ENCODE results near the gene LCN12.

The LCN12 gene

GRCh38 chr9:136974817-136975535, 22.9 kb downstream of the LCN12 start:
- no peak for DNase-seq

DNA sequence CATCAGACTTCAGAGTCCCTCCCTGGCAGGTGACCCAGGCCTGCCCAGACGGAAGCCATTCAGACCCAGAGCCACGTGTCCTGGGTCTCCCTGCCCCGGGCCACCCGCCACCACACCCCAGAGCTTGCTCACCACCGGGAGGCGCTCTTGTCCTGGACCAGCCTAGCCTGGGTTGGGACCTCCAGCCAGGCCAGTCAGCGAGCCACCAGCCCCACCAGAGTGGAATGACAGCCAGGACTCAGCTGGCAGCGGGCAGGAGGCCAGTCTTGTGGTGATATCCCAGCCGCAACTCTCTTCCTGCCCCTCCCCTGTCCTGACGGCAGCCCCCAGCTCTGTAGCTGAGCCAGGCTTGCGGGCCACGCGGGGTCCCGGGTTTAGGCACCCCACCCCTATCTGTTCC, 23.6 kb downstream of the LCN12 start:
- no peak for DNase-seq

DNA sequence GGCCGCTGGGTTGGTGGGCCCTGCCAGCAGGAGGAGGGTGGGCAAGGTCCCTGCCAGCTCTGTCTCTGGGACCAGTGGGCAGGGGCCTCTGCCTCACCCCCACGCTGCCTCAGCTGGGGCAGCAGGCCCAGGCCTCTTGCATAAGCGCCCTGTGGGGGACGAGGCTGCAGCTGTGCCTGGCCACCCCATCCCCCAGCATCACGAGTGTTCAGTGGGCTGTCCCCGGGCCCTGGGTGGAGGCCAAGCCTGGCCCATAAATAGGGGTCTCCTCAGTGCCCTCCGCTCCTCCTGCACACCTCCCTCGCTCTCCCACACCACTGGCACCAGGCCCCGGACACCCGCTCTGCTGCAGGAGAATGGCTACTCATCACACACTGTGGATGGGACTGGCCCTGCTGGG, 25.1 kb downstream of the LCN12 start, which contains the start of gene PTGDS:
Gene PTGDS, plus strand, starts transcription at position 282 of the 400 bp plus-strand sequence. Its CDS starts 75 bp downstream, at position 357.
- DNase-seq: no peak

- no peak for DNase-seq
These were observed 25.6 kb downstream of the LCN12 start for GRCh38 chr9:136977649-136978072.

GRCh38 chr9:136978073-136978864, 26.2 kb downstream of the LCN12 start:
- peak; percentile 40 for DNase-seq

- no peak for DNase-seq
These were observed 26.9 kb downstream of the LCN12 start for GRCh38 chr9:136978865-136979544.

GRCh38 chr9:136979769-136980587, 27.9 kb downstream of the LCN12 start:
- DNase-seq: no peak

- DNase-seq: no peak
These were observed 28.8 kb downstream of the LCN12 start for GRCh38 chr9:136980669-136981478.

GRCh38 chr9:136981588-136982231, 29.6 kb downstream of the LCN12 start:
- DNase-seq: no peak

DNA sequence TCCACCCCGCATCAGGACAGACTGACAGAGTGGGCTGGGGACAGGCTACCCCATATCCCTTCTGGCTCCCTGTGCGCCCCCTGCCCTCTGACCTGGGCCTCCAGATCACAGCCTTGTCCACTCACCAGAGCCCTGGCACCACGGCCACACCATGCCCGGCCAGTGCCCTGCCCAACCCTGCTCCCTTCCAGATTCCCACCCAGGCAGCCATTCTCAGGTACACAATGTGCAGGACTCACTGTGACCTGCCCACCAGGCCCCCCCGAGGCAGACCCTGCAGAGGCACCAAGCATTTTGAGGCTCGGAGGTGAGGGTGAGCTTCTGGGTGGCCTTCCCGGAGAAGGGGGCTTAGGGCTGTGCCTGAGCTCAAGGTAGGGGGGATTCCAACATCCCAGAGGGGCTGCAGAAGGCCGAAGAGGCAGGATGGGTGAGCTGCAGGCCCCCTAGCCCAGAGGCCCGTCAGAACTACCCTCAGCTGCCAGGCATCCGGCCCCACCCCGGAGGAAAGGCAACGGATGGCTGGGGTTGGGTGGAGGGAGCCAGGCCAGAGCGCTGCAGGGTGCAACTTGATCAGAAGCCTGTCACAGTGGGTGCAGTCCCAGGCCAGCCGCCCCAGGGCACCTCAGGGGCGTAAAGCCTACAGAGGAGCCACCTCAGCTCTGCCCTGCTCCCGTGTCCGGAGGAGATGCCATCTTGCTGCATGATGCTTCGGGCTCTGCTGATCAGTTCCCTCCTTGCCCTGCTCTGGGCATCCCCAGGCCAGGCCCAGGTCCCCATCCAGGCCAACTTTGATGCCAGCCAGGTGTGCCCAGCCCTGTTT, 30.4 kb downstream of the LCN12 start, which contains the start of gene LCNL1:
Gene LCNL1, plus strand, starts transcription at position 762 of the 820 bp plus-strand sequence. CDS start 594 bp downstream, outside the sequence.
- DNase-seq: no peak

DNA sequence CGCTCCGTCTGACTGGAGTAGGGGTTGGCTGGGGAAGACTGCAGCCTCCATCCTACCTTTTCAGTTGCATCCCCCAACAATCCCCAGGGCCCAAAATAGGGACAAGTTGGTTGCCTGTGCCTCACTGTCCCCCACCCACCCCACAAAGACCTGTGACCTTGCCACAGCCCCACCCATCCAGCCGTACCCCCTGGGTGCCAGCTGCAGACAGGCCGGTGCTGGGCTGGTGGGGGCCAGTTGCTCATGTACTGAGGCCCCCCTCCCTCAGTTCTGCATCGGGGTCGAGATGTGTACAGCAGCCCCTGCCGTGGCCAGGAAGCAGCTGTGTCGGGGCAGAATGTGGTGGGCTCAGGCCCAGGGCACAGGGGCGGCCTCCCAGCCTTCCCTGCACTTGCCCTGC, 31.1 kb downstream of the LCN12 start:
- DNase-seq: no peak

- DNase-seq: no peak
These were observed 31.7 kb downstream of the LCN12 start for GRCh38 chr9:136983656-136984314.

DNA sequence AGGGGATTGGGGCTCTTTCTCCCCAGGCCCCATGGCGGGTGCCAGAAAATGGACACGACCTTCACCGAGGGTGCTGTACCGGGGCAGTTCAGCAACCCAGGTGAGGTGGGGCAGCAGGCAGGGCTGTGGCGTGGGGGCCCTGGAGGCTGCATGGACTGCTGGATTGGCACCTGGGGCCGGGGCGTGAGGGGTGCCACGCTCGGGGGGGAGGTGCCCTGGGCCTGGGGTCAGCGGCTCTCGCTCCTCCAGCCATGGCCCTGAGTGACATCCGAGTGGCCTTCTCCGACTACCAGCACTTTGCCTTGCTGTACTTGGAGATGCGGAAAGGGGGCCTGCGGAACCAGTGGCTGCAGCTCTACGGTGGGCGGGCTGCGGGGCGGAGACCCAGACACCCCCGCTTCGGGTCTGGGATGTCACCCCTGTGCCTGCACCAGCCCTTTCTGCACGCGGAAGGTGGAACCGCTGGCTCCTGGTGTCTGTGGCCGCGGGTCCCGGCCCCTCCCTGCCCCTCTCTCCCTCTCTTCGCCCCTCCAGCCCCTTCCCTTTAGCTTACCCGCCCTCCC, 32.5 kb downstream of the LCN12 start:
- DNase-seq: no peak

GRCh38 chr9:136985027-136985602, 33.0 kb downstream of the LCN12 start:
- DNase-seq: no peak

- DNase-seq: no peak
These were observed 33.8 kb downstream of the LCN12 start for GRCh38 chr9:136985853-136986252.

DNA sequence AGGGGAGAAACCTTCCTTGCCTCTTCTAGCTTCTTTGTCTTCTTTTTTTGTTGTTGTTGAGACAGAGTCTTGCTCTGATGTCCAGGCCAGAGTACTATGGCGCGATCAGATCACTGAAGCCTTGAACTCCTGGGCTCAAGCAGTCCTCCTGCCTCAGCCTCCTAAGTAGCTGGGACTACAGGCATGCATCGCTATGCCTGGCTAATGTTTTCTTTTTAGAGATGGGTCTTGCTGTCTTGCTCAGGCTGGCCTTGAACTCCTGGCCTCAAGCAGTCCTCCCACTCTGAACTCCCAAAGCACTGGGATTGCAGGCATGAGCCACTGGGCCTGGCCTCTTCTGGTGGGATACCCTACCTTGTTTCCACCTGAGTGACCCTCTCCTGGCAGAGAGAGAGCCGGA, 36.8 kb downstream of the LCN12 start:
- DNase-seq: no peak

DNA sequence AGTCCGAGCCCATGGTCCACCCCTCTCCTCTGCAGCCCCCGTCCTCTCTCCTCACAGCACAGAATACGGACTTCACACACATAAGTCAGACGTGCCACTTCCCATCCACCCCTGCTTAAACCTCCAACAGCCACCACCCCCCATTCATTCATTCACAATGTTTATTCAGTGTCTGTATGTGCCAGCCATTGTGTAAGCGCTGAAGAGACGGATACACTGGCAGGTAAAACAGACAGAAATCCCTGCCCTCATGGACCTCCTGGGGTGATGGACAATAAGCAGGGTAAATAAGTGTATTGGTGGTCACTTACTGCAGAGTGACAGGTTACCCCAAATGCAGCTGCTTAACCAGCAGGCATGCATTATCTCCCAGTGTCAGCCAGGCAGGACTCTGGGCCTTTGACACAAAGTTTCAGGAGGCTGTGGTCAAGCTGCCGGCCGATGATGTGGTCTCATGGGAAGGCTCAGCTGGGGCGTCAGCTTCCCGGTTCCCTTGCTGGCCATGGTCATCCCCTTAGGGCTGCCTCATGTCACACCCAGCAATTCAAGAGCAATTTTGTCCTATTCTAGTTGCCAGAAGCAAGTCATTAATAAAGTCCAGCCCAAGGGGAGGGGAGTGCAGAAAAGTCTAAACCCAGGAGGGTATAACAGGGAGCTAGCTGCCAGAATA, 38.3 kb downstream of the LCN12 start:
- no peak for DNase-seq

All from fibroblast of skin of right quadriceps (primary cell).